Loucy (cell line): ENCODE results near the gene METAP2.

Source experiments
- H2AFZ ChIP-seq: fragments of 200-600 bp; sonication (generic); 2 replicates; pipeline ENCODE4 v1.6.0; 2016; ENCODE audit warnings: antibody characterized with exemption, mild to moderate bottlenecking, low read length, moderate library complexity
- H3F3A ChIP-seq: fragments of 200-600 bp; 2 replicates; pipeline ENCODE4 v1.6.0; 2016; ENCODE audit warnings: antibody characterized with exemption, low read depth, mild to moderate bottlenecking
- H3K27me3 ChIP-seq: fragments of 200-600 bp; sonication (generic); 2 replicates; pipeline ENCODE4 v1.6.1; 2014; ENCODE audit warnings: low read length, mild to moderate bottlenecking; ENCODE audit not compliant: insufficient read depth, poor library complexity, severe bottlenecking
- H3K36me3 ChIP-seq: fragments of 200-600 bp; sonication (generic); 2 replicates; pipeline ENCODE4 v1.6.1; 2016; ENCODE audit warnings: low read length; ENCODE audit not compliant: insufficient read depth
- H3K4me1 ChIP-seq: fragments of 200-600 bp; sonication (generic); 2 replicates; pipeline ENCODE4 v1.5.1; 2014; ENCODE audit warnings: low read length, mild to moderate bottlenecking; ENCODE audit not compliant: insufficient read depth, poor library complexity, severe bottlenecking
- H3K4me2 ChIP-seq: fragments of 200-600 bp; sonication (generic); 2 replicates; pipeline ENCODE4 v1.6.0; 2014; ENCODE audit warnings: antibody characterized with exemption, low read length, low read depth, mild to moderate bottlenecking; ENCODE audit not compliant: poor library complexity, severe bottlenecking
- H3K4me3 ChIP-seq: fragments of 200-600 bp; sonication (generic); 2 replicates; pipeline ENCODE4 v1.5.1; 2014; ENCODE audit warnings: low read length, mild to moderate bottlenecking, mixed read lengths; ENCODE audit not compliant: poor library complexity, severe bottlenecking
- H3K79me2 ChIP-seq: fragments of 200-600 bp; sonication (generic); 2 replicates; pipeline ENCODE4 v1.6.1; 2014; ENCODE audit warnings: low read length; ENCODE audit not compliant: insufficient read depth
- H3K9ac ChIP-seq: fragments of 200-600 bp; sonication (generic); 2 replicates; pipeline ENCODE4 v1.6.0; 2014; ENCODE audit warnings: mild to moderate bottlenecking, low read depth, low read length, moderate library complexity; ENCODE audit not compliant: poor library complexity, severe bottlenecking
- H3K9me2 ChIP-seq: fragments of 200-600 bp; sonication (generic); replicated peaks from 2 replicates; pipeline ENCODE4 v1.6.1; 2016; ENCODE audit warnings: low read depth, low read length, mixed read lengths
- H3K9me3 ChIP-seq: fragments of 200-600 bp; sonication (generic); 2 replicates; pipeline ENCODE4 v1.6.1; 2014; ENCODE audit warnings: mild to moderate bottlenecking, antibody characterized with exemption, low read length, low read depth; ENCODE audit not compliant: insufficient read depth
- H4K20me1 ChIP-seq: fragments of 200-600 bp; sonication (generic); 2 replicates; pipeline ENCODE4 v1.6.0; 2014; ENCODE audit warnings: antibody characterized with exemption, low read length, mild to moderate bottlenecking; ENCODE audit not compliant: insufficient read depth, poor library complexity, severe bottlenecking
- CTCF ChIP-seq: fragments of 200-600 bp; sonication (generic); conservative IDR thresholded peaks from 2 replicates; pipeline ENCODE4 v1.5.1; 2014; ENCODE audit warnings: mild to moderate bottlenecking, antibody characterized with exemption, low read length
- EZH2phosphoT487 ChIP-seq: fragments of 200-600 bp; IDR thresholded peaks from 2 replicates; pipeline ENCODE4 v1.6.1; 2018; ENCODE audit warnings: antibody characterized with exemption, mild to moderate bottlenecking, moderate library complexity, borderline replicate concordance

METAP2 gene

DNA sequence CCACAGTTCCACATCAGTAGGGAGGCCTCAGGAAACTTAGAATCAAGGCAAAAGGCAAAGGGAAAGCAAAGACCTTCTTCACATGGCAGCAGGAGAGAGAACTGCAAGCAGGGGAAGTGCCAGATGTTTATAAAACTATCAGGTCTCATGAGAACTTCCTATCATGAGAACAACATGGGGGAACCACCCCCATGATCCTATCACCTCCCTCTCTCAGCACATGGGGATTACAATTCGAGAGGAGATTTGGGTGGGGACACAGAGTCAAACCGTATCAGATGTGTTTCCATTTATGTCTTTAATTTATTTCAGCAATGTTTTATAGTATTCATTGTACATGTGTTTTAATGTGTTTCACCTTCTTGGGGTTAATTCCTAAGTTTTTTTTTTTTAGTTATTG is 25.8 kb downstream of the METAP2 start:
- no peak overlapping the region for H3K4me3 ChIP-seq
- no peaks in the 10 kb centered on the region for H4K20me1 ChIP-seq
- H2AFZ ChIP-seq = no peak overlapping the region
- H3K4me1 ChIP-seq = no peaks in the 10 kb centered on the region
- no peaks in the 10 kb centered on the region for H3K9me3 ChIP-seq
- peaks cover 78% of the 10 kb centered on the region for H3K36me3 ChIP-seq
- H3K27me3 ChIP-seq = no peaks in the 10 kb centered on the region
- H3K9ac ChIP-seq = no peak overlapping the region
- H3K4me2 ChIP-seq = no peak overlapping the region
- no peak for TF ChIP-seq CTCF
- TF ChIP-seq EZH2phosphoT487 = no peak
- H3F3A ChIP-seq = no peaks in the 10 kb centered on the region
- H3K79me2 ChIP-seq = peaks cover 16% of the 10 kb centered on the region
- no peaks in the 10 kb centered on the region for H3K9me2 ChIP-seq

GRCh38 chr12:95504140-95504539 is 30.2 kb downstream of the METAP2 start:
- H3K36me3 ChIP-seq = peaks cover 71% of the 10 kb centered on the region
- no peaks in the 10 kb centered on the region for H3K9me3 ChIP-seq
- no peak overlapping the region for H3K9ac ChIP-seq
- H4K20me1 ChIP-seq = no peaks in the 10 kb centered on the region
- no peak overlapping the region for H3K4me2 ChIP-seq
- H3K79me2 ChIP-seq = peaks cover 16% of the 10 kb centered on the region
- no peaks in the 10 kb centered on the region for H3F3A ChIP-seq
- no peak overlapping the region for H3K4me3 ChIP-seq
- H3K27me3 ChIP-seq = no peaks in the 10 kb centered on the region
- H2AFZ ChIP-seq = no peak overlapping the region
- no peaks in the 10 kb centered on the region for H3K4me1 ChIP-seq
- H3K9me2 ChIP-seq = no peaks in the 10 kb centered on the region
- TF ChIP-seq EZH2phosphoT487 = no peak
- no peak for TF ChIP-seq CTCF

DNA sequence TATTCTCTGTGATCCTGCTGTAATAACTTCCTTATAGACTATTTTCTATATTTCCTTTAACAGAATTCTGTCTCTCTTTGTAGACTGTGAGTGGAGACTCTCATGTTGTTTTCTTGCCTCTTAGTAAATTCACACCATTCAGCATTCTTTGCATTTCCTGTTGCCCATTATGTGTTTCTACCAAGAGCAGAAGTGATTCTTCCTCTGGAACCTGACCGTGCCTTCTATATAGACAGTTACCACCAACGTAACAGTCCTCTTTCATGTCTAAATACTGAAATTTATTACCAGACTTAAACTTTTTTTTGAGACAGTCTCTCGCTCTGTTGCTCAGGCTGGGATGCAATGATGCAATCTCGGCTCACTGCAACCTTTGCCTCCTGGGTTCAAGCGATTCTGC is 31.1 kb downstream of the METAP2 start:
- Histone ChIP-seq H3K4me3 (no peak overlapping the region), H3K36me3 (peaks cover 70% of the 10 kb centered on the region; the same call in 1 of the 2 replicates), H3K27me3 (no peaks in the 10 kb centered on the region), H3K9me2 (no peaks in the 10 kb centered on the region), H3F3A (no peaks in the 10 kb centered on the region), H3K9ac (no peak overlapping the region), H2AFZ (no peak overlapping the region), H3K4me2 (no peak overlapping the region), H3K9me3 (no peaks in the 10 kb centered on the region), H3K79me2 (peaks cover 16% of the 10 kb centered on the region), H4K20me1 (no peaks in the 10 kb centered on the region), H3K4me1 (no peaks in the 10 kb centered on the region)
- TF ChIP-seq EZH2phosphoT487 = no peak
- TF ChIP-seq CTCF = no peak
